ENCODE data around the gene CASD1.

GRCh38 chr7:94579470-94579869, 69.9 kb downstream of the CASD1 start:
- TF ChIP-seq, protein P1, sequence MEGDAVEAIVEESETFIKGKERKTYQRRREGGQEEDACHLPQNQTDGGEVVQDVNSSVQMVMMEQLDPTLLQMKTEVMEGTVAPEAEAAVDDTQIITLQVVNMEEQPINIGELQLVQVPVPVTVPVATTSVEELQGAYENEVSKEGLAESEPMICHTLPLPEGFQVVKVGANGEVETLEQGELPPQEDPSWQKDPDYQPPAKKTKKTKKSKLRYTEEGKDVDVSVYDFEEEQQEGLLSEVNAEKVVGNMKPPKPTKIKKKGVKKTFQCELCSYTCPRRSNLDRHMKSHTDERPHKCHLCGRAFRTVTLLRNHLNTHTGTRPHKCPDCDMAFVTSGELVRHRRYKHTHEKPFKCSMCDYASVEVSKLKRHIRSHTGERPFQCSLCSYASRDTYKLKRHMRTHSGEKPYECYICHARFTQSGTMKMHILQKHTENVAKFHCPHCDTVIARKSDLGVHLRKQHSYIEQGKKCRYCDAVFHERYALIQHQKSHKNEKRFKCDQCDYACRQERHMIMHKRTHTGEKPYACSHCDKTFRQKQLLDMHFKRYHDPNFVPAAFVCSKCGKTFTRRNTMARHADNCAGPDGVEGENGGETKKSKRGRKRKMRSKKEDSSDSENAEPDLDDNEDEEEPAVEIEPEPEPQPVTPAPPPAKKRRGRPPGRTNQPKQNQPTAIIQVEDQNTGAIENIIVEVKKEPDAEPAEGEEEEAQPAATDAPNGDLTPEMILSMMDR (conservative IDR thresholded peaks at IDR 0.05): no peak
- TF ChIP-seq EZH2 (IDR thresholded peaks at IDR 0.05; ENCODE audit: low read depth): no peak

All from PC-9 (cell line).